ENCODE measurements around the gene GEMIN5. TPM values are rescaled to one million over a fixed set of nuclear protein-coding genes. Genes with fewer than 3 reads are reported as not detected.
"Not testable (repeated sequence)": the region's sequence is repeated elsewhere in the genome, so short reads cannot be mapped to it uniquely, and the experiment has no call there.

Gene GEMIN5
- total RNA-seq, 1 experiment from 2014 or later = 50.6 TPM

- no peak for TF ChIP-seq EZH2 (IDR thresholded peaks at IDR 0.05; ENCODE audit: borderline replicate concordance, low read depth, low read length, poor library complexity, severe bottlenecking)
- TF ChIP-seq, protein P1, sequence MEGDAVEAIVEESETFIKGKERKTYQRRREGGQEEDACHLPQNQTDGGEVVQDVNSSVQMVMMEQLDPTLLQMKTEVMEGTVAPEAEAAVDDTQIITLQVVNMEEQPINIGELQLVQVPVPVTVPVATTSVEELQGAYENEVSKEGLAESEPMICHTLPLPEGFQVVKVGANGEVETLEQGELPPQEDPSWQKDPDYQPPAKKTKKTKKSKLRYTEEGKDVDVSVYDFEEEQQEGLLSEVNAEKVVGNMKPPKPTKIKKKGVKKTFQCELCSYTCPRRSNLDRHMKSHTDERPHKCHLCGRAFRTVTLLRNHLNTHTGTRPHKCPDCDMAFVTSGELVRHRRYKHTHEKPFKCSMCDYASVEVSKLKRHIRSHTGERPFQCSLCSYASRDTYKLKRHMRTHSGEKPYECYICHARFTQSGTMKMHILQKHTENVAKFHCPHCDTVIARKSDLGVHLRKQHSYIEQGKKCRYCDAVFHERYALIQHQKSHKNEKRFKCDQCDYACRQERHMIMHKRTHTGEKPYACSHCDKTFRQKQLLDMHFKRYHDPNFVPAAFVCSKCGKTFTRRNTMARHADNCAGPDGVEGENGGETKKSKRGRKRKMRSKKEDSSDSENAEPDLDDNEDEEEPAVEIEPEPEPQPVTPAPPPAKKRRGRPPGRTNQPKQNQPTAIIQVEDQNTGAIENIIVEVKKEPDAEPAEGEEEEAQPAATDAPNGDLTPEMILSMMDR (conservative IDR thresholded peaks at IDR 0.05; ENCODE audit: low read depth, low read length) = no peak
- CTCF ChIA-PET = no interaction called here
- Histone ChIP-seq H3K4me3 (ENCODE audit: low read depth, low read length, poor library complexity, severe bottlenecking) (no peak overlapping the region), H3K4me1 (ENCODE audit: insufficient read depth, low read length, poor library complexity, severe bottlenecking) (peaks cover 15% of the 10 kb centered on the region), H3K27ac (ENCODE audit: low read depth, low read length, poor library complexity, severe bottlenecking) (peak overlapping the region; percentile 38), H3K9me3 (ENCODE audit: low read depth, low read length, poor library complexity, severe bottlenecking) (no peaks in the 10 kb centered on the region), H3K36me3 (ENCODE audit: insufficient read depth, low read length, poor library complexity, severe bottlenecking) (no peaks in the 10 kb centered on the region), H3K27me3 (replicated peaks; ENCODE audit: insufficient read depth, low read depth, low read length, poor library complexity) (no peaks in the 10 kb centered on the region)
- BruUV-seq (replicated peaks) = no TSS peak
- POLR2A ChIA-PET (ENCODE audit: low non-redundant PET) = no interaction called here
- intact Hi-C loops (cut with micrococcal nuclease; ENCODE audit: unreplicated experiment) = no loop called here
- peak; percentile 15 for DNase-seq (ENCODE audit: low spot score)
These were observed 47.0 kb upstream of the GEMIN5 start for GRCh38 chr5:154984946-154985516.

GRCh38 chr5:154978294-154978693, 40.3 kb upstream of the GEMIN5 start:
- BruUV-seq (replicated peaks); CTCF ChIA-PET; DNase-seq (ENCODE audit: low spot score); intact Hi-C loops (cut with micrococcal nuclease; ENCODE audit: unreplicated experiment); H3K27me3 ChIP-seq (replicated peaks; ENCODE audit: insufficient read depth, low read depth, low read length, poor library complexity); H3K27ac ChIP-seq (ENCODE audit: low read depth, low read length, poor library complexity, severe bottlenecking); POLR2A ChIA-PET (ENCODE audit: low non-redundant PET); H3K9me3 ChIP-seq (ENCODE audit: low read depth, low read length, poor library complexity, severe bottlenecking); H3K4me3 ChIP-seq (ENCODE audit: low read depth, low read length, poor library complexity, severe bottlenecking); H3K36me3 ChIP-seq (ENCODE audit: insufficient read depth, low read length, poor library complexity, severe bottlenecking): not testable (repeated sequence)
- peaks cover 14% of the 10 kb centered on the region for H3K4me1 ChIP-seq (ENCODE audit: insufficient read depth, low read length, poor library complexity, severe bottlenecking)

GRCh38 chr5:154977409-154977808, 39.4 kb upstream of the GEMIN5 start:
- ChIA-PET POLR2A (ENCODE audit: low non-redundant PET) (no interaction called here), CTCF (no interaction called here)
- BruUV-seq (replicated peaks) = no TSS peak
- H3K27ac ChIP-seq (ENCODE audit: low read depth, low read length, poor library complexity, severe bottlenecking) = no peak overlapping the region
- no peak for TF ChIP-seq EZH2 (IDR thresholded peaks at IDR 0.05; ENCODE audit: borderline replicate concordance, low read depth, low read length, poor library complexity, severe bottlenecking)
- TF ChIP-seq, protein P1 (conservative IDR thresholded peaks at IDR 0.05; ENCODE audit: low read depth, low read length) = no peak
- H3K27me3 ChIP-seq (replicated peaks; ENCODE audit: insufficient read depth, low read depth, low read length, poor library complexity) = no peaks in the 10 kb centered on the region
- H3K4me1 ChIP-seq (ENCODE audit: insufficient read depth, low read length, poor library complexity, severe bottlenecking) = peaks cover 23% of the 10 kb centered on the region
- no peaks in the 10 kb centered on the region for H3K36me3 ChIP-seq (ENCODE audit: insufficient read depth, low read length, poor library complexity, severe bottlenecking)
- no peak overlapping the region for H3K4me3 ChIP-seq (ENCODE audit: low read depth, low read length, poor library complexity, severe bottlenecking)
- H3K9me3 ChIP-seq (ENCODE audit: low read depth, low read length, poor library complexity, severe bottlenecking) = no peaks in the 10 kb centered on the region
- intact Hi-C loops (cut with micrococcal nuclease; ENCODE audit: unreplicated experiment) = no loop called here
- no peak for DNase-seq (ENCODE audit: low spot score)

GRCh38 chr5:154976082-154976481, 38.1 kb upstream of the GEMIN5 start:
- BruUV-seq (replicated peaks); H3K4me3 ChIP-seq (ENCODE audit: low read depth, low read length, poor library complexity, severe bottlenecking); CTCF ChIA-PET; intact Hi-C loops (cut with micrococcal nuclease; ENCODE audit: unreplicated experiment); H3K36me3 ChIP-seq (ENCODE audit: insufficient read depth, low read length, poor library complexity, severe bottlenecking); H3K27me3 ChIP-seq (replicated peaks; ENCODE audit: insufficient read depth, low read depth, low read length, poor library complexity); H3K27ac ChIP-seq (ENCODE audit: low read depth, low read length, poor library complexity, severe bottlenecking); DNase-seq (ENCODE audit: low spot score); H3K9me3 ChIP-seq (ENCODE audit: low read depth, low read length, poor library complexity, severe bottlenecking); POLR2A ChIA-PET (ENCODE audit: low non-redundant PET): not testable (repeated sequence)
- peaks cover 27% of the 10 kb centered on the region for H3K4me1 ChIP-seq (ENCODE audit: insufficient read depth, low read length, poor library complexity, severe bottlenecking)
